ENCODE data around the gene FMN1. TPM values are rescaled to one million over a fixed set of nuclear protein-coding genes. Genes with fewer than 3 reads are reported as not detected.

The FMN1 gene
- polyA plus RNA-seq, 2 of the 4 experiments (the other 2 are of a cell fraction), result 0.53 to 2.2 TPM

GRCh38 chr15:32855942-32856341 lies 338.6 kb downstream of the FMN1 start (continued):
- peak in 1 of 2 experiments; percentile 37; a peak in 2 of 5 replicates for TF ChIP-seq RAD21 (conservative IDR thresholded peaks at IDR 0.05 in 1 of 2, IDR thresholded peaks at IDR 0.05 in 1 of 2)
- no peak for TF ChIP-seq ZC3H11A (IDR thresholded peaks at IDR 0.05)
- TF ChIP-seq JUNB (IDR thresholded peaks at IDR 0.05), result peak; percentile 85
- TF ChIP-seq, protein P1, sequence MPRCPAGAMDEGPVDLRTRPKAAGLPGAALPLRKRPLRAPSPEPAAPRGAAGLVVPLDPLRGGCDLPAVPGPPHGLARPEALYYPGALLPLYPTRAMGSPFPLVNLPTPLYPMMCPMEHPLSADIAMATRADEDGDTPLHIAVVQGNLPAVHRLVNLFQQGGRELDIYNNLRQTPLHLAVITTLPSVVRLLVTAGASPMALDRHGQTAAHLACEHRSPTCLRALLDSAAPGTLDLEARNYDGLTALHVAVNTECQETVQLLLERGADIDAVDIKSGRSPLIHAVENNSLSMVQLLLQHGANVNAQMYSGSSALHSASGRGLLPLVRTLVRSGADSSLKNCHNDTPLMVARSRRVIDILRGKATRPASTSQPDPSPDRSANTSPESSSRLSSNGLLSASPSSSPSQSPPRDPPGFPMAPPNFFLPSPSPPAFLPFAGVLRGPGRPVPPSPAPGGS (IDR thresholded peaks at IDR 0.05), result peak; percentile 35; the same call in 1 of the 3 replicates
- TF ChIP-seq, protein P2, sequence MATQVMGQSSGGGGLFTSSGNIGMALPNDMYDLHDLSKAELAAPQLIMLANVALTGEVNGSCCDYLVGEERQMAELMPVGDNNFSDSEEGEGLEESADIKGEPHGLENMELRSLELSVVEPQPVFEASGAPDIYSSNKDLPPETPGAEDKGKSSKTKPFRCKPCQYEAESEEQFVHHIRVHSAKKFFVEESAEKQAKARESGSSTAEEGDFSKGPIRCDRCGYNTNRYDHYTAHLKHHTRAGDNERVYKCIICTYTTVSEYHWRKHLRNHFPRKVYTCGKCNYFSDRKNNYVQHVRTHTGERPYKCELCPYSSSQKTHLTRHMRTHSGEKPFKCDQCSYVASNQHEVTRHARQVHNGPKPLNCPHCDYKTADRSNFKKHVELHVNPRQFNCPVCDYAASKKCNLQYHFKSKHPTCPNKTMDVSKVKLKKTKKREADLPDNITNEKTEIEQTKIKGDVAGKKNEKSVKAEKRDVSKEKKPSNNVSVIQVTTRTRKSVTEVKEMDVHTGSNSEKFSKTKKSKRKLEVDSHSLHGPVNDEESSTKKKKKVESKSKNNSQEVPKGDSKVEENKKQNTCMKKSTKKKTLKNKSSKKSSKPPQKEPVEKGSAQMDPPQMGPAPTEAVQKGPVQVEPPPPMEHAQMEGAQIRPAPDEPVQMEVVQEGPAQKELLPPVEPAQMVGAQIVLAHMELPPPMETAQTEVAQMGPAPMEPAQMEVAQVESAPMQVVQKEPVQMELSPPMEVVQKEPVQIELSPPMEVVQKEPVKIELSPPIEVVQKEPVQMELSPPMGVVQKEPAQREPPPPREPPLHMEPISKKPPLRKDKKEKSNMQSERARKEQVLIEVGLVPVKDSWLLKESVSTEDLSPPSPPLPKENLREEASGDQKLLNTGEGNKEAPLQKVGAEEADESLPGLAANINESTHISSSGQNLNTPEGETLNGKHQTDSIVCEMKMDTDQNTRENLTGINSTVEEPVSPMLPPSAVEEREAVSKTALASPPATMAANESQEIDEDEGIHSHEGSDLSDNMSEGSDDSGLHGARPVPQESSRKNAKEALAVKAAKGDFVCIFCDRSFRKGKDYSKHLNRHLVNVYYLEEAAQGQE (IDR thresholded peaks at IDR 0.05), result no peak
- TF ChIP-seq FOSL2 (IDR thresholded peaks at IDR 0.05), result peak; percentile 85; the same call in 1 of the 2 replicates
- peak; percentile 95 for TF ChIP-seq FOSL2 (CRISPR knock-in tag; IDR thresholded peaks at IDR 0.05)
- no peak for TF ChIP-seq PHF8 (IDR thresholded peaks at IDR 0.05; ENCODE audit: borderline replicate concordance, low read depth)
- TF ChIP-seq, protein P3, sequence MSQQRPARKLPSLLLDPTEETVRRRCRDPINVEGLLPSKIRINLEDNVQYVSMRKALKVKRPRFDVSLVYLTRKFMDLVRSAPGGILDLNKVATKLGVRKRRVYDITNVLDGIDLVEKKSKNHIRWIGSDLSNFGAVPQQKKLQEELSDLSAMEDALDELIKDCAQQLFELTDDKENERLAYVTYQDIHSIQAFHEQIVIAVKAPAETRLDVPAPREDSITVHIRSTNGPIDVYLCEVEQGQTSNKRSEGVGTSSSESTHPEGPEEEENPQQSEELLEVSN (IDR thresholded peaks at IDR 0.05; ENCODE audit: borderline replicate concordance, low read depth), result 0 out of 2 replicates have a peak, but pooled peaks have one; percentile 14
- TF ChIP-seq RNF2 (IDR thresholded peaks at IDR 0.05; ENCODE audit: borderline replicate concordance, low read depth), result no peak
- TF ChIP-seq JUN (IDR thresholded peaks at IDR 0.05), result peak; percentile 72 to 77; a peak in 3 of 5 replicates
- no peak for TF ChIP-seq ZSCAN20 (CRISPR knock-in tag; IDR thresholded peaks at IDR 0.05)
- no peak for TF ChIP-seq RCOR1 (IDR thresholded peaks at IDR 0.05; ENCODE audit: low read depth, low read length)
- no peak for TF ChIP-seq NFE2L2 (conservative IDR thresholded peaks at IDR 0.05; ENCODE audit: low read length)
- no peak for TF ChIP-seq KDM5A (IDR thresholded peaks at IDR 0.05)
- peak; percentile 47; the same call in 1 of the 2 replicates for TF ChIP-seq PBX3 (IDR thresholded peaks at IDR 0.05)
- TF ChIP-seq, protein P4, sequence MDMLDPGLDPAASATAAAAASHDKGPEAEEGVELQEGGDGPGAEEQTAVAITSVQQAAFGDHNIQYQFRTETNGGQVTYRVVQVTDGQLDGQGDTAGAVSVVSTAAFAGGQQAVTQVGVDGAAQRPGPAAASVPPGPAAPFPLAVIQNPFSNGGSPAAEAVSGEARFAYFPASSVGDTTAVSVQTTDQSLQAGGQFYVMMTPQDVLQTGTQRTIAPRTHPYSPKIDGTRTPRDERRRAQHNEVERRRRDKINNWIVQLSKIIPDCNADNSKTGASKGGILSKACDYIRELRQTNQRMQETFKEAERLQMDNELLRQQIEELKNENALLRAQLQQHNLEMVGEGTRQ (IDR thresholded peaks at IDR 0.05), result no peak
- no peak for TF ChIP-seq HOXA7 (CRISPR knock-in tag; IDR thresholded peaks at IDR 0.05)
- peak; percentile 45; the same call in 2 of the 3 replicates for TF ChIP-seq SMC3 (IDR thresholded peaks at IDR 0.05)
- TF ChIP-seq MAX (IDR thresholded peaks at IDR 0.05), result peak; percentile 82
- TF ChIP-seq HES2 (IDR thresholded peaks at IDR 0.05), result no peak
- TF ChIP-seq MAFK (IDR thresholded peaks at IDR 0.05; ENCODE audit: partially characterized antibody), result peak; percentile 2
- no peak for TF ChIP-seq FOSB (CRISPR knock-in tag; IDR thresholded peaks at IDR 0.05)
- TF ChIP-seq ZFP36 (IDR thresholded peaks at IDR 0.05; ENCODE audit: borderline replicate concordance, partially characterized antibody), result no peak

Measured in A549 (cell line).